ENCODE measurements around the gene AJAP1. TPM values are rescaled to one million over a fixed set of nuclear protein-coding genes. Genes with fewer than 3 reads are reported as not detected.

The AJAP1 gene
- polyA plus RNA-seq, 1 experiment = not detected

GRCh38 chr1:4729090-4729471 lies 74.7 kb downstream of the AJAP1 start:
- TF ChIP-seq CTCF (IDR thresholded peaks at IDR 0.05; ENCODE audit: low read depth, low read length) = no peak
- Histone ChIP-seq H3K27ac (ENCODE audit: low read depth, low read length) (no peak overlapping the region), H3K9me3 (ENCODE audit: control insufficient read depth, insufficient read depth, low read length) (peaks cover 94% of the 10 kb centered on the region), H3K27me3 (ENCODE audit: control insufficient read depth, insufficient read depth, low read length) (no peaks in the 10 kb centered on the region), H3K4me3 (ENCODE audit: low read depth, low read length) (no peak overlapping the region)
- ChIA-PET POLR2A (no interaction called here), CTCF (no interaction called here)
- no peak for DNase-seq (ENCODE audit: low read depth, low spot score)

GRCh38 chr1:4730078-4730477 lies 75.7 kb downstream of the AJAP1 start:
- ChIA-PET POLR2A (no interaction called here), CTCF (no interaction called here)
- no peak overlapping the region for H3K27ac ChIP-seq (ENCODE audit: low read depth, low read length)
- no peak overlapping the region for H3K4me3 ChIP-seq (ENCODE audit: low read depth, low read length)
- no peak for DNase-seq (ENCODE audit: low read depth, low spot score)
- no peaks in the 10 kb centered on the region for H3K27me3 ChIP-seq (ENCODE audit: control insufficient read depth, insufficient read depth, low read length)
- TF ChIP-seq CTCF (IDR thresholded peaks at IDR 0.05; ENCODE audit: low read depth, low read length) = no peak
- H3K9me3 ChIP-seq (ENCODE audit: control insufficient read depth, insufficient read depth, low read length) = peaks cover 94% of the 10 kb centered on the region

GRCh38 chr1:4733446-4734177 lies 79.2 kb downstream of the AJAP1 start:
- POLR2A ChIA-PET = no interaction called here
- peaks cover 94% of the 10 kb centered on the region for H3K9me3 ChIP-seq (ENCODE audit: control insufficient read depth, insufficient read depth, low read length)
- CTCF ChIA-PET = no interaction called here

GRCh38 chr1:4734219-4734618 lies 79.8 kb downstream of the AJAP1 start:
- Histone ChIP-seq H3K27me3 (ENCODE audit: control insufficient read depth, insufficient read depth, low read length) (no peaks in the 10 kb centered on the region), H3K4me3 (ENCODE audit: low read depth, low read length) (no peak overlapping the region), H3K9me3 (ENCODE audit: control insufficient read depth, insufficient read depth, low read length) (peaks cover 94% of the 10 kb centered on the region), H3K27ac (ENCODE audit: low read depth, low read length) (no peak overlapping the region)
- CTCF ChIA-PET = no interaction called here
- POLR2A ChIA-PET = no interaction called here
- TF ChIP-seq CTCF (IDR thresholded peaks at IDR 0.05; ENCODE audit: low read depth, low read length) = no peak
- no peak for DNase-seq (ENCODE audit: low read depth, low spot score)

More at GRCh38 chr1:4733446-4734177, 79.2 kb downstream of the AJAP1 start:
- H3K27ac ChIP-seq (ENCODE audit: low read depth, low read length) = no peak overlapping the region
- no peak for DNase-seq (ENCODE audit: low read depth, low spot score)
- no peak overlapping the region for H3K4me3 ChIP-seq (ENCODE audit: low read depth, low read length)
- no peak for TF ChIP-seq CTCF (IDR thresholded peaks at IDR 0.05; ENCODE audit: low read depth, low read length)
- H3K27me3 ChIP-seq (ENCODE audit: control insufficient read depth, insufficient read depth, low read length) = no peaks in the 10 kb centered on the region

- ChIA-PET CTCF (no interaction called here), POLR2A (no interaction called here)
- H3K4me3 ChIP-seq (ENCODE audit: low read depth, low read length) = no peak overlapping the region
- H3K27ac ChIP-seq (ENCODE audit: low read depth, low read length) = no peak overlapping the region
- no peak for TF ChIP-seq CTCF (IDR thresholded peaks at IDR 0.05; ENCODE audit: low read depth, low read length)
- peaks cover 95% of the 10 kb centered on the region for H3K9me3 ChIP-seq (ENCODE audit: control insufficient read depth, insufficient read depth, low read length)
- no peaks in the 10 kb centered on the region for H3K27me3 ChIP-seq (ENCODE audit: control insufficient read depth, insufficient read depth, low read length)
- no peak for DNase-seq (ENCODE audit: low read depth, low spot score)
Measured at GRCh38 chr1:4734791-4735190, 80.4 kb downstream of the AJAP1 start.
